Activated T-cell treated with anti-CD3 and anti-CD28 coated beads, Interleukin-2, amount 50 U/mL, for 72 hours (primary cell): ENCODE measurements around the gene RNF2. TPM values are rescaled to one million over a fixed set of nuclear protein-coding genes. Genes with fewer than 3 reads are reported as not detected.

Source experiments
- ATAC-seq, 2 donors: fragments of 150-1000 bp; cut with Tn5 transposase; replicated peaks in 1 of 2; 2 replicates each; pipeline ENCODE4 v1.10.0; 2021; ENCODE audit warnings: moderate library complexity in 2 of 2, mild to moderate bottlenecking in 1 of 2
- DNase-seq, 2 donors: peaks; one replicate each; pipeline ENCODE4 v3.0.0; 2021 to 2022; ENCODE audit warnings: mixed read lengths in 1 of 2
- H3K27ac Mint-ChIP-seq: one replicate; pipeline ENCODE4 v1.8.0; 2022; ENCODE audit warnings: mild to moderate bottlenecking, moderate library complexity, mixed read lengths
- H3K27me3 Mint-ChIP-seq: one replicate; pipeline ENCODE4 v1.8.0; 2022; ENCODE audit warnings: low read depth, mixed read lengths
- H3K36me3 Mint-ChIP-seq, 2 donors: one replicate each; pipeline ENCODE4 v1.8.0; 2022; ENCODE audit warnings: mixed read lengths in 2 of 2, mild to moderate bottlenecking in 1 of 2; ENCODE audit not compliant: insufficient read depth in 2 of 2
- H3K4me1 Mint-ChIP-seq: one replicate; pipeline ENCODE4 v1.8.0; 2022; ENCODE audit warnings: low read depth, mixed read lengths
- H3K4me3 Mint-ChIP-seq, 2 donors: one replicate each; pipeline ENCODE4 v1.8.0; 2022; ENCODE audit warnings: mild to moderate bottlenecking in 2 of 2, mixed read lengths in 2 of 2, moderate library complexity in 2 of 2
- H3K9me3 Mint-ChIP-seq, 2 donors: one replicate each; pipeline ENCODE4 v1.8.0; 2022; ENCODE audit warnings: mixed read lengths in 2 of 2
- total RNA-seq, 2 donors: library from RNA; stranded (reverse); gene quantifications; one replicate each; pipeline ENCODE4 v1.2.3, GENCODE V29; 2022

The RNF2 gene
- total RNA-seq, 2 donors from 2014 or later: 20.9 to 23.2 TPM

DNA sequence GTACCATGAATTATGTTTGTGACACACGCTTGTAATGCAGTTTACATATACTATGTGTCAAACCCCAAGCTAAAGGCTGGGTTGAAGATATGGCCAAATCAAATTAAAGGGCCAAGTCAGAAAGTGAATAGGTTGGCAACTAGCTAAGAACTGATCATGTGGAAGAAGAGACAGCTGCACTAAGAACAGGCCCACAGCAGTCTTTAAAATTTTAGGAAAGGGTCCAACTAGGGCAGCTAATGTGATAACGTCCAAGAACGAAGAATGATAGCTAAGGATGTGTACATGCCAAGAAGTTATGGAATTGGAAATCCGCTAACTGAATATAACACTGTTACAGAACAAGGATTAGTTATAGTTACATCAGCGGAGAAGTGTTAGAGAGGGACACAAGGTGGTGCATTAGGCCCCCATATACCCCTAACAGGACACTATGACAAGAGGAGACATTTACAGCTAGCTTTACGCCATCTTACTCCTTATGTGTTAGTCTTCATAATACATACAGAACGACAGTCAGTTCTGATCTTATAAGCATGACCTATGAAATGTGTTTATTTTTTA lies 6.5 kb upstream of the RNF2 start:
- H3K4me1 Mint-ChIP-seq: no peaks in the 10 kb centered on the region
- no peak overlapping the region for H3K27ac Mint-ChIP-seq
- H3K27me3 Mint-ChIP-seq: no peaks in the 10 kb centered on the region
- no peaks in the 10 kb centered on the region for H3K9me3 Mint-ChIP-seq
- no peak for DNase-seq
- no peaks in the 10 kb centered on the region for H3K36me3 Mint-ChIP-seq
- H3K4me3 Mint-ChIP-seq: no peak overlapping the region
- no peak for ATAC-seq

DNA sequence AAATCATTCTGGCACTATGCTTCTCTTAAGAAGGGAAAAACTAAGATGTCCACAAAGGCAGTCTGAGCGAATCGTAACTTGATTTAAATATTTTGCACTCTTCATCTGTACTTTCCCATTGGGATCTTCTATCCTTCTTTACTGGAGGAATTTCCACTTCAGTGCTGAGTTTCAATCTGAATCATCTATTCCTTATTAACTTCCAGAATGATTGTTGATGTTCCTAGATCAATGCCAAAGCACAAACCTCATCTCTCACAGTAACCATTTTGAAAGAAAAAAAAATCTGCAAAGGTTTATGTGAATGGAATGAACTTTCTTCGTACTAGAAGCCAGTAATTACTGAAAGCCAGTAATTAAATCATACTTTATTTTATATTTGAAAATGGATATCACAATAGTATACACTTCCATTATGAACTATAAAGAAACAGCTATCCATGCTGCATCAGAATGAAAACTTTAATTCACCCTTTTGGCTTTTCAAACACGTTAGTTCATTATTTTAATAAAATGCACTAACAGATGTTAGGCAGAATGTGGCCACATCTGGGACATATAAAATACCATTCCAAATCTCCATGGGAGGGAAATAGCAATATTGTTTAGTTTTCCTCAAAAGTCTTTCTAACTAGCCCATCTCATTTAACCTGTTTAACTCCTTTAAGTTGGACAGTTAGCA lies 5.5 kb upstream of the RNF2 start:
- H3K27ac Mint-ChIP-seq: no peak overlapping the region
- peaks cover 5% of the 10 kb centered on the region for H3K4me1 Mint-ChIP-seq
- no peak for ATAC-seq
- H3K36me3 Mint-ChIP-seq: peaks cover 0 to 2% of the 10 kb centered on the region in 2 donors
- H3K4me3 Mint-ChIP-seq: no peak overlapping the region
- peaks cover 8% of the 10 kb centered on the region for H3K27me3 Mint-ChIP-seq
- no peaks in the 10 kb centered on the region for H3K9me3 Mint-ChIP-seq
- no peak for DNase-seq

DNA sequence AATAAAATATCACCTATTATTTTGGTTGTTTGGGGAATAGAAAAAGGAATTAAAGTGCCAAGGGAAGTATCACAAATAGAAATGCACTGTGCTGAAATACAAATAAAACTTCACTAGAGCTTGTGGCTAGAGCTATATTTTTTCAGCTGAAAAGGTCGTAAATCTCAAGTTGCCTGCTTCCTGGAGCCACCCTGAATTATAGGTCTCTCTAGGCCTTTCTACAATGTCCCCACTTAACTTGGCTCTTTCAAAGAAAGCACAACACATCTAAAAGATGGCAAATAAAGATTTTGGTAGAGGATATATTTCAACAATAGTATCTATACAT lies 5.0 kb upstream of the RNF2 start:
- H3K27ac Mint-ChIP-seq: no peak overlapping the region
- ATAC-seq (no peak), DNase-seq (no peak)
- no peak overlapping the region for H3K4me3 Mint-ChIP-seq
- peaks cover 8% of the 10 kb centered on the region for H3K27me3 Mint-ChIP-seq
- peaks cover 7% of the 10 kb centered on the region for H3K4me1 Mint-ChIP-seq
- peaks cover 0 to 3% of the 10 kb centered on the region in 2 donors for H3K36me3 Mint-ChIP-seq
- no peaks in the 10 kb centered on the region for H3K9me3 Mint-ChIP-seq

DNA sequence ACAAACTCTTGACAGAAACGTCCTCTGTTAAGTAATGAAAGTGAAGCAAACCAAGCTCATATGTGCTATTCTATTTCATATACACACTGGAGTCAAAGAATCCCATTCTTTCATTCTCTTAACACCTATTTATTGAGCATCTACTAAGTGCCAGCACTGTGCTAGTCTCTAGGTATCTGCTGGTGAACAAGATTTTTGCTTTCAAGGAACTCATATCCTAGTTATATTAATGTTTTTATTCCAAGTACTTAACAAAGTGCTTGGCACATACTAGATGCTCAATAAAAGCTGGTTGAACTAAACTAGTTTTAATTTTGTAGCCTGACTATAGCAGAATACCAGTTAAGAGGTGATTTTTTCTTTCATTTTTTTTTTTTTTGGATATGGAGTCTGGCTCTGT lies 3.6 kb upstream of the RNF2 start:
- DNase-seq (no peak), ATAC-seq (no peak)
- H3K9me3 Mint-ChIP-seq: no peaks in the 10 kb centered on the region
- H3K4me1 Mint-ChIP-seq: peaks cover 13% of the 10 kb centered on the region
- no peak overlapping the region for H3K4me3 Mint-ChIP-seq
- no peak overlapping the region for H3K27ac Mint-ChIP-seq
- H3K27me3 Mint-ChIP-seq: peaks cover 8% of the 10 kb centered on the region
- peaks cover 4 to 8% of the 10 kb centered on the region in 2 donors for H3K36me3 Mint-ChIP-seq

DNA sequence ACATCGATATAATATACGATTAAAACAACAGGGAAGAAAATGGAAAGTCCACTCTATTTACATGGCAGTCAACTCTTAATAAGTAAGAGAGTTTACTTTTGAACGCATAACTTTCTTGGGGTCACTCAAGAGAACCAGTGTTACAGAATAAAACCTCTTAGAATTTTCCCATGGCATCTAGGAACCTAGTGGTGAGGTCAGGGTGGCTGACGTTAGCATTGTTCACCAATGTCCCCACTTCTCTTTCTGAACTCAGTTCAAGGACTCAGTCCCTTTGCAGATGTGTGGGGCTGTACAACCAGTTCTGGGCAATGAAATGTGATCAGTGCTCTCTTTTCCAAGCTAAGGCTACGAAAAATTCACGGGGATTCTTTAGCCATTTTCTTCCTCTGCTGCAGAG lies 2.6 kb upstream of the RNF2 start:
- H3K4me3 Mint-ChIP-seq: no peak overlapping the region

DNA sequence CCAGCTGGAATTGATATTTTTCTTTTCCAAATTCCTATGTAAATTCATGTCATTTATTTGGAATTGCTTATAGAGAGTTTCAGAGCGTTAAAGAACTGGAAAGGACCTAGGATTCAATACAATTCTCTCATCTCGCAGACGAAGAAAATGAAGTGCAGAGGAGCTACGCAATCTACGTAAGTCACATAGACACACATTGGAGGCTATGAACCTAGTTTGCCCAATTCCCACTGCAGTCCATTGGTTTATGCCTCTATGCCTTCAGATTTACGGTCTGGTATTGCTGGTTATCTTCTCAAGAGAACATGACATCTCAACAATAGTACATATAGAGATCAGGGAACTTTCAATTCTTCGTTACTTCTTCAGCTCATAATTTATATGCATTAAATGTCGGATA lies 971 bp upstream of the RNF2 start:
- peaks cover 35% of the 10 kb centered on the region for H3K4me1 Mint-ChIP-seq
- H3K27me3 Mint-ChIP-seq: peaks cover 8% of the 10 kb centered on the region
- H3K27ac Mint-ChIP-seq: peak overlapping the region; percentile 60
- no peak for ATAC-seq
- H3K9me3 Mint-ChIP-seq: no peaks in the 10 kb centered on the region
- H3K36me3 Mint-ChIP-seq: peaks cover 4 to 8% of the 10 kb centered on the region in 2 donors
- H3K4me3 Mint-ChIP-seq: peak overlapping the region; percentile 94 to 99
- DNase-seq: no peak

More for the DNA sequence above, 2.6 kb upstream of the RNF2 start:
- DNase-seq: no peak
- no peak for ATAC-seq
- no peaks in the 10 kb centered on the region for H3K9me3 Mint-ChIP-seq
- no peak overlapping the region for H3K27ac Mint-ChIP-seq
- H3K4me1 Mint-ChIP-seq: peaks cover 20% of the 10 kb centered on the region
- peaks cover 4 to 8% of the 10 kb centered on the region in 2 donors for H3K36me3 Mint-ChIP-seq
- H3K27me3 Mint-ChIP-seq: peaks cover 8% of the 10 kb centered on the region

DNA sequence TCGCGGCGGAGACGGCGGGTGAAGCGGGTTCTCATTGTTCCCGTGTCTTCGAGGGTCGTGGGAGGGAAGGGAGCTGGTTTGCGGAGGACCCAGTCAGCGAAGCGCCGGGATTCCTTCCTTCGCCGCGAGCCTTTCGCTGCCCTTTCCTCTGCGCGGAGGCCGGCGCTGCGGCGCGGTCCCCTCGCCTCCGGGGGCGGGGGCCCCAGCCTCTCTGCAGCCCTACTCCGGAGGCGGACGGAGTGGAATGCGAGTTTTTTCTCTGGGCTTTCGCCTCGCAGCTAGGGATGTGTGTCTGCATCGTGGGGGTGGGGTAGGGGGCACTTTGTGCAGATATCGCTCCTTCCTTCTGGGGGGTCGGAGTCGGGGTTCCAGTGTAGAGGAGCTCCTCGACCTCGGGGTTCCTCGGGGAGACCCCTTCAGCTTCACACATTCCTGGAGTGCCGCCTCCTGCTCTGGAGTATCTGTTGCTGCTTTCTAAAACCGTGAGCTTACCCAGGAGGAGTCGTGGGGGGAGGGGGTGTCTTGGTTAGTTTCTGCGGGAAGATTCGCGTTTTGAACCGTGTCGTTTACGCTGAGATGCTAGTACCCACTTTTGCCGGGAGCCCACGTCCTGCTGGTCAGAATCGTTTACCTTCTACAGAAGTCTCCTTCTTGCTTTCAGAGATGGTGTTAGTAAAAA lies 595 bp downstream of the RNF2 start:
- Mint-ChIP-seq H3K4me3 (peak overlapping the region; percentile 94 to 99), H3K9me3 (no peaks in the 10 kb centered on the region), H3K4me1 (peaks cover 45% of the 10 kb centered on the region), H3K27ac (peak overlapping the region; percentile 86), H3K27me3 (peaks cover 8% of the 10 kb centered on the region), H3K36me3 (peaks cover 4 to 8% of the 10 kb centered on the region in 2 donors)
- ATAC-seq (peak; percentile 52 to 64), DNase-seq (peak; percentile 47 to 57)

DNA sequence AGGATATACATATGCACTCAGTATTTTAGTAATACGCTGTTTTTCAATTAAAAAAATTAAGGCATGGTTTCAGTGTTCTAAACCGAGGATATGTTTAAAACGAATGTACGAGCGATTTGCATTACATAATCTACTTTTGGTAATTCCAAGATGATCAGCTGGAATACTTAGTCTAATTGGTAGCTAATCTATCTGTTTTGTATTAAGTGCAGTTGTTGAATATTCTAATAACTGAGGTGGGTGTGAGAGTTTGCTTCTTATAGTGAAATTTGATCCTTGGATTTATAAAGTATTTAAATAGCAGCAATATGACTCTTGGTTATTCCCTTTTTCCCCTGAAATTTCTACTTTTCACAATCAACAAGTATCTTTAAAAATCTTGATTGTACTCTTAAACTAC lies 1.3 kb downstream of the RNF2 start:
- H3K27ac Mint-ChIP-seq: peak overlapping the region; percentile 86
- ATAC-seq (no peak), DNase-seq (no peak)
- H3K27me3 Mint-ChIP-seq: peaks cover 8% of the 10 kb centered on the region
- peak overlapping the region; percentile 94 to 99 for H3K4me3 Mint-ChIP-seq
- peaks cover 4 to 8% of the 10 kb centered on the region in 2 donors for H3K36me3 Mint-ChIP-seq
- H3K4me1 Mint-ChIP-seq: peaks cover 49% of the 10 kb centered on the region
- no peaks in the 10 kb centered on the region for H3K9me3 Mint-ChIP-seq

DNA sequence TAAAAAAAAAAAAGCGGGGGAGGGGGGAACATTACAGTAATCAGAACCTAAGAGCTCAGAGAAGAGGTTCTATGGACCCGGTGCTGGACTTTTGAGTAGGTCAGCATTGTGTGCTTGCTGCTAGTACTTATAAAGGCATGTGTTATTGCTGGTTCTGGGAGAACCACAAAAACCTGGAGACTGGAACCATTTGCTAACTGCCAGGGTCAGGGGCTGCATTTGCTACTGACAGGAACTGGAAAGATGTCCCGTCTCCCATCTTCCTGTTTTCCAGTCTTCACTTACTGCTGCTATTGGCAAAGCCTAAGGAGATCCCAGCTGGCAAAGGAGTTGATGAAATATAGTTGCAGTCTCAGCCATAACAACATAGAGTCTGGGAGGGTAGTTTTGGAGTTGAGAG lies 4.3 kb downstream of the RNF2 start:
- peaks cover 52% of the 10 kb centered on the region for H3K4me1 Mint-ChIP-seq
- ATAC-seq (no peak), DNase-seq (no peak)
- no peak overlapping the region for H3K4me3 Mint-ChIP-seq
- no peak overlapping the region for H3K27ac Mint-ChIP-seq
- H3K9me3 Mint-ChIP-seq: peaks cover 0 to 2% of the 10 kb centered on the region in 2 donors
- H3K27me3 Mint-ChIP-seq: peaks cover 1% of the 10 kb centered on the region
- peaks cover 7 to 15% of the 10 kb centered on the region in 2 donors for H3K36me3 Mint-ChIP-seq

DNA sequence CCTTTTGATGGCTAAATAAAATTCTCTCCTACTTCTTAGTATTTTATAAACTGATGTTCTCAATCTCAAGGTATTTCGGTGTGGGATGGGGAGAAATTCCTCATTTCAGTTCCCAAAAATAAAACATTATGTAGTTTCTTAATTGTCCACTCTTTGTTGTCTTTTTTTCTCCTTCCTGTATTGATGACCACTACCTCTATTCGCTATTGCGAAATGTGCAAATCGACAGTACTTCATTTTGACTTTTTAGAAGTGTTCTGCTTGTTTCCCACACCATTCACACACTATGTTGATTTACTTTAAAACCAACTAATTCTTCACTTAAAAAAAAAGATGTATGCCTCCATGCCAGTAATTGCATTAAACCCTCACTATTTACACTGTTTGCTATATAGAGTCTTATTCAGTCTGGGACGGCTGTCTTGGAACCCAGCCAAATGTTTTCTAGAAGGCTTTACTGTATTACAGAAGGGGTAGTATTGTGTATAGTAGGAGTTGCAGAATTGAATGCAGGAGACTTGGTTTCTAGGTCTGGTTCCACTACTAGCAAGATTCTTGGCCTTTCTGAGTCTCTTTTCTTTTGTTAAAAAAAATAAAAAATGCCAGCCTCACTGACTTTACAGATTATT lies 5.6 kb downstream of the RNF2 start:
- ATAC-seq: no peak
- Mint-ChIP-seq H3K36me3 (peaks cover 7 to 11% of the 10 kb centered on the region in 2 donors), H3K27me3 (no peaks in the 10 kb centered on the region), H3K27ac (no peak overlapping the region), H3K4me1 (peaks cover 54% of the 10 kb centered on the region), H3K4me3 (no peak overlapping the region), H3K9me3 (peaks cover 0 to 2% of the 10 kb centered on the region in 2 donors)
- DNase-seq: no peak

DNA sequence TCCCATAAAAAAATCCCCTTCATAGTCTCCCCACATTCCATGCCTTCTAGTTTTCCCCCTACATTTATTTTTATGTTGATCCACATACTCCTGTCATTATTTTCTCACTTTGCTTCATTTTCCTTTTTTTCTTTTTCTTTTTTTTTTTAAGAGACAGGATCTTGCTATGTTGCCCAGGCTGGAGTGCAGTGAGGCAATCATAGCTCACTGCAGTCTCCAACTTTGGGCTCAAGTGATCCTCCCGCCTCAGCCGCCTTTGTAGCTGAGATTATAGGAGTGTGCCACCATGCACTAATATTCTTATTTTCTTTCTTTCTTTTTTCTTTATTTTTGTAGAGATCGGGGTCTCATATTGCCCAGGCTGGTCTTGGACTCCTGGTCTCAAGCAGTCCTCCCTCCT lies 7.8 kb downstream of the RNF2 start:
- Mint-ChIP-seq H3K4me1 (peaks cover 39% of the 10 kb centered on the region), H3K4me3 (no peak overlapping the region), H3K36me3 (peaks cover 3 to 6% of the 10 kb centered on the region in 2 donors), H3K27me3 (no peaks in the 10 kb centered on the region), H3K27ac (peak overlapping the region; percentile 89), H3K9me3 (peaks cover 0 to 2% of the 10 kb centered on the region in 2 donors)
- ATAC-seq (no peak), DNase-seq (no peak)

DNA sequence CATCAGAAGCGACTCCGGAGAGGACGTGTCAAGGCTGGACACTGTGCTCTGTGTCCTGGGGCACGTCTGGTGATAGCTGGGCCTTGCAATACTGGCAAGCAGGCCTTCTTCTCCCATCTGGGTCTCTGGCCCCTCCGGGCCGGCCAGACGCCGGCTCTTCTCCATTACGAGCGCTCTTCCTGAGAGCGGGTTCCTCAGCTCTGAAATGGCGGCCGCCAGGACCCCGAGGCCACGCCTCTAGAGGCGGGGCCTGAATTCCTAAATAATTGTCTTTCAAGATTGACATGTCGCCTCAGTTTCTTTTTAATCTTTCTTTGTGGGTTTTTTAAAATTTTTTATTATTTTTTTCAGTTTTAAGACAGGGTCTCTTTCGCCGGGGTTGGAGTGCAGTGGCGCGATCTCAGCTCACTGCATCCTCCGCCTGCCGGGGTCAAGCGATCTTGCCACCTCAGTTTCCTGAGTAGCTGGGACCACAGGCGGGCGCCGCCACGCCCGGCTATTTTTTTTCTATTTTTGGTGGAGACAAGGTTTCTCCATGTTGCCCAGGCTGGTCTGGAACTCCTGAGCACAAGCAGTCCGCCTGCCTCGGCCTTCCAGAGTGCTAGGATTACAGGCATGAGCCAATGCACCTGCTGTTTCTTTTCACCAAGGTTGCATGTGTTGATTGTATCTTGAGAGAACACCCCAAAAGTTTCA lies 9.2 kb downstream of the RNF2 start:
- no peak overlapping the region for H3K27ac Mint-ChIP-seq
- H3K36me3 Mint-ChIP-seq: peaks cover 3 to 6% of the 10 kb centered on the region in 2 donors
- no peak overlapping the region for H3K4me3 Mint-ChIP-seq
- H3K9me3 Mint-ChIP-seq: peaks cover 0 to 2% of the 10 kb centered on the region in 2 donors
- no peak for ATAC-seq
- DNase-seq: no peak
- peaks cover 37% of the 10 kb centered on the region for H3K4me1 Mint-ChIP-seq
- no peaks in the 10 kb centered on the region for H3K27me3 Mint-ChIP-seq

DNA sequence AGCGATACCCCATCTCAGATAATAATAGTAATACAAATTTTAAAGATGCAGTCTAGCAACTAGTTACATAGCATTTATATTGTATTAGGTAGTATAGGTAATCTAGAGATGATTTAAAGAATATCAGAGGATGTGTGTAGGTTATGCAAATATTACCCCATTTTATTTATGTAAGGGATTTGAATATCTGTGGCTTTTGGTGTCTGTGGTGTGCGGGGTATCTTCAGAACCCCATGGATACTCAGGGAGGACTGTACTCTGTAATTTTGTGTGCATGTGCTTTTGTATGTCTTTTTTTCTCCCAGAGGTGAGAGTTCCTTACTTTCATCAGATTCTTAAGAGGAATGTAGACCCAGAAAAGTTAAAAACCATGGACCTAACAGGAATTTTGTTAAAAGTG lies 12.8 kb downstream of the RNF2 start:
- Mint-ChIP-seq H3K4me1 (peaks cover 55% of the 10 kb centered on the region), H3K4me3 (no peak overlapping the region), H3K27me3 (no peaks in the 10 kb centered on the region), H3K36me3 (peaks cover 3% of the 10 kb centered on the region in 2 donors), H3K9me3 (no peaks in the 10 kb centered on the region), H3K27ac (no peak overlapping the region)
- ATAC-seq: no peak
- DNase-seq: no peak
